Measurements from ENCODE around the gene CERT1. TPM values are rescaled to one million over a fixed set of nuclear protein-coding genes. Genes with fewer than 3 reads are reported as not detected.

Gene CERT1
- polyA plus RNA-seq, 2 donors: 13.4 to 13.5 TPM

DNA sequence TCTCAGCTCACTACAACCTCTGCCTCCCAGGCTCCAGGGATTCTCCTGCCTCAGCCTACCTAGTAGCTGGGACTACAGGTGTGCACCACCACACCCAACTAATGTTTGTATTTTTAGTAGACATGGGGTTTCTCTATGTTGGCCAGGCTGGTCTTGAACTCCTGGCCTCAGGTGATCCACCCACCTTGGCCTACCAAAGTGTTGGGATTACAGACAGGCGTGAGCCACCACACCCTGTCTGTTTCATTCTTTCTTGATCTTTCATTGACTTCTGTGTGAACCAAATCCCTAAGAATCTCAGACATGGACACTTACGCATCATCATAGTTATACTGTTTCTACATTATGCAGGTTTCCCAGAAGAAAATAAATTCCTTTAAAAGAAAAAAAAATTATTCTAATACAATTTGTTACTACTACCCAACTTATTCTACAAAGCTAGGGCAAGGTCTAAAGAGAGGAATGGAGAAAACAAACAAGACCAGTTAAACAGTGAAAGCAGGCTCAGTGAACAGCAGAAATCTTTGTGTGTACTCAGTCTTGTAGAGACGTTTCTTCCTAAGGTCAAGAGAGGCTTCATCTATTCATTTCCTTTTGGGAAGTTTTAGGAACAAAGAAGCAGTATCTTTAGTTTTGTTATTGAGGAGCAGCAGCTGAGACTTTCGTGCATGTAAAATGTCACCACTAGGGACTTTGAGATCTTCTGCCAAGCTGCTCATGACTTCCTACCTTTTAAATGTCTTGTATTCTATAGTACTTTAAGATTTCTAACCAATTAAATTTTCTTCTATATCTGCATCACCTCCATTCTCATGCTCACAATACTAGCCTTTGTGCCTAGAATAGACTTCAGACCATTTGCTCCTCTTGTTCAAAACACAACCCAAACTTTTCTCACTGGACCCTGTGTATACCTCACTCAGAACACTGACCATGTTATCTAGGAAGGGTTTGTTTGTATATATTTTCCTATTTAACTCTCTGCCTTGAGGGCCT is 180.0 kb downstream of the CERT1 start:
- WGBS, 2 donors: 67 to 69% methylated on average over 4 of the region's 4 CpGs
- no peak overlapping the region for H3K4me3 ChIP-seq (ENCODE audit: low read depth in 1 of 2, low read length in 2 of 2)
- no peaks in the 10 kb centered on the region for H3K9me3 ChIP-seq (ENCODE audit: control insufficient read depth in 2 of 2, insufficient read depth in 1 of 2, low read depth in 1 of 2, low read length in 1 of 2)
- no peaks in the 10 kb centered on the region for H3K36me3 ChIP-seq (ENCODE audit: control insufficient read depth in 2 of 2, insufficient read depth in 2 of 2, low read length in 1 of 2)
- no peaks in the 10 kb centered on the region for H3K27me3 ChIP-seq (ENCODE audit: control insufficient read depth in 1 of 2, insufficient read depth in 2 of 2, low read length in 2 of 2)
- H3K27ac ChIP-seq (ENCODE audit: low read depth in 2 of 2, low read length in 1 of 2): no peak overlapping the region
- H3K4me1 ChIP-seq (ENCODE audit: control insufficient read depth in 2 of 2, insufficient read depth in 2 of 2, low read length in 1 of 2): no peaks in the 10 kb centered on the region

DNA sequence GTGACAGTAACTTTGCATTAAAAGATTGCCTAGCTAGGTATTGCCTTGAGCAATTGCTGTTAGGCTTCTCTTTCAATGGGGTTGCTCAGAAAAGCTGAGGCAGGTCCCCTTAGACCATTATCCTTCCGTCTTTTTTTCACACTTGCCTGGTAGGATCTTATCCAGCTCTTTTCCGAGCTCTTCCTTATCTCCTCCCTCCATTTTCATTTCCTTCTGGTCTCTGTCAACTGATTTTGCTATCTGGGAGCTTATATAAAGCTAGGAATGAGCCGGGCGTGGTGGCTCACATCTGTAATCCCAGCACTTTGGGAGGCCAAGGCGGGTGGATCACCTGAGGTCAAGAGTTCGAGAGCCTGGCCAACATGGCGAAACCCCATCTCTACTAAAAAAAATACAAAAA is 181.0 kb downstream of the CERT1 start:
- Histone ChIP-seq H3K4me1 (ENCODE audit: control insufficient read depth in 2 of 2, insufficient read depth in 2 of 2, low read length in 1 of 2) (no peaks in the 10 kb centered on the region), H3K27me3 (ENCODE audit: control insufficient read depth in 1 of 2, insufficient read depth in 2 of 2, low read length in 2 of 2) (no peaks in the 10 kb centered on the region), H3K27ac (ENCODE audit: low read depth in 2 of 2, low read length in 1 of 2) (no peak overlapping the region), H3K9me3 (ENCODE audit: control insufficient read depth in 2 of 2, insufficient read depth in 1 of 2, low read depth in 1 of 2, low read length in 1 of 2) (no peaks in the 10 kb centered on the region), H3K36me3 (ENCODE audit: control insufficient read depth in 2 of 2, insufficient read depth in 2 of 2, low read length in 1 of 2) (no peaks in the 10 kb centered on the region), H3K4me3 (ENCODE audit: low read depth in 1 of 2, low read length in 2 of 2) (no peak overlapping the region)
- WGBS, 2 donors: 89 to 90% methylated on average over 7 of the region's 7 CpGs

Other genes starting within 250 kb of the CERT1 start
- gene HMGCR, start 174.4 kb downstream of the CERT1 start, polyA plus RNA-seq: 10 to 100 TPM; 19.3 to 43.0 TPM
- gene POLK, start 262 bp upstream of the CERT1 start, polyA plus RNA-seq: 1 to 10 TPM; 3.2 to 3.5 TPM
- gene ANKDD1B, start 99.8 kb upstream of the CERT1 start, polyA plus RNA-seq: under 1 TPM; 0.15 to 0.92 TPM
- gene POC5, start 205.8 kb upstream of the CERT1 start, polyA plus RNA-seq: 1 to 10 TPM; 3.5 TPM

Measured in esophagus (tissue), 2 donors.